Right forelimb (tissue), 1 donor: Measurements from ENCODE around the gene ST6GALNAC3.

ENCODE experiments used
- DNase-seq: peaks from one replicate; pipeline ENCODE4 v3.0.0-alpha.2; 2018

ST6GALNAC3 gene

DNA sequence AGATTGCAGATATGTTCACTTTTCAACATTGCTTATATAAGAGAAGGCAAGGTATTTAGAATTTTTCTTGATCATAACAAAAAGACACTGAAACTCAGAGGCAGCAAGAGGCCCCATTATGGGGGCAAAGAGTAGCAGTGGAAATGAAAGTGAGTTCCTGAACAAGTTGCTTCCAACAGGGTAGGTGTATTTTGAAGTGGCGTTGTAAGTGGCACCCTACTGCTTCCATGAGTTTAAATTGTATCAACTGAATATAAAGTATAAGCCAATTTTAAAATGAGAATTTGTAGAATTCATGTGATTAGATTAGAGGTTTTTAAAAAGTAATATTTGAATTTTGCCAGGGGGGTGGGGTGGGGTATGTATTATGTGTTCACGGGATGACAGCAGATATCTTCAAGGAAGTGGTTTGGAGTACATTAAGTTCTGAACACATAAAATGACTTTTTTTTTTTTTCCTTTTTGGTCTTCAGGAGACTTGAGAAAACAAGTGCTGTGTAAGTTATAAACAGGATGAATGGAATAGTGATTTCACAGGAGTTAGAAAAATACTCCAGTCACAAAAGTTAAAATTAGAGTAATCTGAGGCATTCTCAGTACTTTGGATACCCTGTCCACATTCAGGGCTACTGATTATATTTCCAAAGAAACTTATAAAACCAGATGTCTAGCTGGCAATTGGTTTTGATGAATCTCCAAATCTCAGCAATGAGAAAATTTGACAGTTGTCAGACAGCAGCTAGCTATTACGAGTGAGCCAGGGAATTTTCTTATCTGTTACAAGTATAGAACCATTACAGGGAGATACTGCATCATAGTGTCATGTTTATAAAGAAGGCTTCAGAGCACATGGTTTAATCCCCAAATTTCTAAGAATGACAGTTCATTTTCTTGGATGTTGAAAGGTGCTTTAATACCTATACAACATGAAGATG lies 182.0 kb downstream of the ST6GALNAC3 start:
- no peak for DNase-seq

GRCh38 chr1:76257823-76258222 lies 183.3 kb downstream of the ST6GALNAC3 start:
- no peak for DNase-seq

- no peak for DNase-seq
These were observed 184.7 kb downstream of the ST6GALNAC3 start for GRCh38 chr1:76259270-76259669.

GRCh38 chr1:76260279-76260678 lies 185.7 kb downstream of the ST6GALNAC3 start:
- no peak for DNase-seq

DNA sequence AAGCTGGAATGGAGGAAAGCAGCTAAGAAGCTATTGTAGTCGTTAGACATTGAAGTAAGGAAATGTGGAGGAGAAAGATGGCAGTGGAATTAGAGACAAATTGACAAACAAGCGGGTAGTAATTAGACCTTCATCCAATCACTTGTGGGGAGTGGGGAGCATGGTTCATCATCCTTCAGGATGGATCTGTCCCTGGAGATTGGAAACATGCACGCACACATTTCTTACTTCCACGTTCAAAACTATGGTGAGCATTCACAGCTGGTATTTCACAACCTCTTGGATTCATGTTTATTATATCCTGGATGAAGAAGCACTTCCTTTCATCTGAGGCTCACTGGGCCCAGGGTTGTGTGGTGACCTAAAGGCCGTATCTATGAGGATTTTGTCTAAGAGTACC lies 188.1 kb downstream of the ST6GALNAC3 start:
- DNase-seq: no peak

- no peak for DNase-seq
These were observed 190.1 kb downstream of the ST6GALNAC3 start for GRCh38 chr1:76264642-76265041.

DNA sequence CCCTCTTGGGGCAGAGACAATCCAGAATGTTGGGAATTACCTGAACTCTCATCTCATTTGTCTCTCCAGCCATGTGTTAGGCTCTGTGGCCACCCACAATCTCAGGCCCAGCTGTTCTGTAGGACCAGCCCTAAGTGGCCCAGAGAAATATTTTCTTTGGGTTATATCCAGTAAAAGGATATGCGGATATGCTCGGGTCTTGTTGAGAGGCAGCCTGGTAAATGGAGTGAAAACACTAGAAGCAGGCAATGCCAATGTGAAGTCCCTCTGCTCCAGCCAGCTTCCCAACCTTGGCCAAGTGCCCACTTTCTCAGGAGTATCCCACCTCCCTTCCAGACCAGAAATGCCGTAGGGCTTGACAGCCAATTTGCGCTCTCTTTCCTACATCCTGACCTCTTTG lies 192.2 kb downstream of the ST6GALNAC3 start:
- no peak for DNase-seq

- no peak for DNase-seq
These were observed 193.1 kb downstream of the ST6GALNAC3 start for GRCh38 chr1:76267631-76268030.

GRCh38 chr1:76268341-76268740 lies 193.8 kb downstream of the ST6GALNAC3 start:
- no peak for DNase-seq

DNA sequence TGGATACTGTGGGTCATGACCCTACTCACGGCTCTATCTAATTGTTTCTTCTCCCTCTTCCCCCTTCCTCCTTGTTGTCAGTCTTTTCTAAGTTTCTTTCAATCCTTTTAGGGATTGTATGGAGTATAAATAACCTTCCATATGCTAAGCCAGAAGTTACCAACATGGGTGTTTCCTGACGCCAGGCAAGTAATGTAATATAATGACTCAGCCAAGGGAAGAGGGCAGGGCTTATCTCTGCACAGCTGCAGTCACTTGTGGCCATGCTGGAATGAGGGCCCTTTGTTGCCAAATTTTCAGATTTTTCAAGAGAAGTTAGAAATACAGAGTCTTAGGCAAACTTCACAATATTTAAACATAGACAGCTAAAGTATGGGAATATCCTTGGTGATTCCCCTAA lies 194.6 kb downstream of the ST6GALNAC3 start:
- DNase-seq: no peak

DNA sequence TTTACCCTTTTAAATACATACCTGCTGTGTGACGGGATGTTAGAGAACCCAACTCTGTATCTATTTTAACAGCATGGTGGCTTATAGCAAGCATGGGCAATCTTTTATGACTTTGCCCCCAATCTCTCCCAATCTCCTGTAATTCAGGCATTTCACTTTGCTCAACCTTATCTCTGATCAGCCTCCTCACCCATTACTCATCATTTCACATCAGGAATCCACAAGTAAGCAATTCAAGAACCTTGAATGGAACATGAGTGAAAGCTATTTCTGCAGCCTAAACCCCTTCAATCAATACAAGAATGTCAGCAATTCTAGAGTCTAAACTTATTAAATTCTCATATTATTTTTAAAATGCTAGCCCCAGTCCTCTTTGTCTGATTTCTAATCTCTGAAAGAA lies 199.8 kb downstream of the ST6GALNAC3 start:
- DNase-seq: no peak

DNA sequence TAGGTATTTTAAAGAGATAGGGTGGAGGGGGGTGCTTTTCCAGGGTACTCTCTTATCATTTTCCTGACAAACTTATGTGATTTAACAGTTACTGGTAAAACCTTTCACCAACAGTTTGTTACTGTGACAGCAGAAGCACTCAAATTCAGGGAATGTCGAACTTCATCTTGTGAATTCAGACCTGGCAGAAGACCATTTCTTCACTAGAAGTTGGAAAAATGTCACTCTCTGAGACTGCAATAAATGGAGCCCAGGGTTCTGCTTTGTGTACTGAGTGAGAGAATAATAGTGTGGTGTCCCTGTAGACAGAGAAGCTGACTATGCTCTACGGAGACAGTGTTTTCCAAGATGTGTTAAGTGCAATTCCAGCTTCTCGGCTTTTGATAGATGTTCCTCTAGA lies 200.2 kb downstream of the ST6GALNAC3 start:
- no peak for DNase-seq

DNA sequence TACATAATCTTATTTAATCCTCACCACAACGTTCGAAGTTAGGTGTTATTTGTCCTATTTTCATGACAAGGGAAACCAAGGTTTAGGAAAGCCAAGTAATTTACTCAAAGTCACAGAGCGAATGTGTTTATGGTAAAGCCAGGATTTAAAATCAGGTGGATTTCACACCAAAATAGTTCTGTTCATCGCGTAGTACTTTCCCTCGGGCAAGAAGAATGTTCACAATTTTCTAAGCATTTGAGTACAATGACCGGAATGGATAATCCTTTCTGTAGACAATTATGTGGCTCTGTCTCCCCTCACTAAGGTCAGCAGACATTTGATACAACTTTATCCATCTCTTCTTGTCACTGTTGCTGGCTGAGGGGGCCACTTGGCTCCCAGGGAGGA lies 204.2 kb downstream of the ST6GALNAC3 start:
- no peak for DNase-seq

DNA sequence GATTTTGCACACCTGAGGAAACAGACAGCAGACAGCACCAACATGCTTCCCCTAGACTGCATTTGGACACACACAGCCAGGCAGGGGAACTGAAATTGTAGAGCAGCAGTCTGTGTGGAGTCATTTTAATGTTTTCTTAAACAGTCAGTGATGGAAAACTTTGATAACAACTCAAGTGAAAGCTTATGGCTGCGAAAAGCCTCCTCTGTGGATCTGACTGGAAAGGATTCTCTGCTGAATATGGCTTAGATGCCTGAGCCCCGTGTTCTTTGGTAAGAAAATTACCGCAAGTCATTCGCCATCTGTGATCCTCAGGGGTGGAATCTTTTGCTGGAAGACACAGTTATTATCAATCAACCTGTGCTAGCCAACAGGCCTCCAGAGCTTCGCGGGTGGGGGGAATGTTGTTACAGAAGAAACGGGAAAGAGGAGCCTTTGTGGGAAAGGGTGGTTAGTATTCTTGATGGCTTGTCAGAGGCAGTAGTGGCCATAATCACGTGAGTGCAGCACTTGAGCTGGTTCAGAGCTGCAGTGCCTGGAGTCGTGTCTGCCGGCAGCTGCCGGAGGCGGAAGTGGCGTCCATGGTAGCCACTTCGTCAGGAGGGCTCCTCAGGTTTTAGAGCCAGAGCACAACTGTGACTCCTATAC lies 204.7 kb downstream of the ST6GALNAC3 start:
- no peak for DNase-seq

DNA sequence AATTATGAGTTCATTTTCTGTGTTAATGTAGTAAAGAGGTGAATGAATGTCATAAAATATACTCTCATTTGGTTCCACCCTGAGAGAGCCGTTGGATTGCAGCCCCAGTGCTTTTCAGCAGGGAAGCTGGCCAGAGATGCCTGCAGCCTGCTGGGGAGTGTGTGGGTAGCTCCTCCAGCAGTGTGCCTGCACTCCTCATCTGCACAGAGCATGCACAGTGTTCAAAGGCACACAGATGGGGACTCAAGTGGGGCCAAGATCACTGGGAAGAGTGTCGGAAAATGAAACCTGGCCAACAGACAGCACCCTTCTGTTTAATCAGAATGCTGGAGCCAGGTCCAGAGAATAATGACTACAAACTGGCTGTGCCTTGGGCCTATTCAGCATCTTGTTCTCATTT lies 206.8 kb downstream of the ST6GALNAC3 start:
- peak; percentile 55 for DNase-seq

GRCh38 chr1:76284842-76285241 lies 210.3 kb downstream of the ST6GALNAC3 start:
- DNase-seq: no peak

- no peak for DNase-seq
These were observed 211.1 kb downstream of the ST6GALNAC3 start for GRCh38 chr1:76285578-76286135.

DNA sequence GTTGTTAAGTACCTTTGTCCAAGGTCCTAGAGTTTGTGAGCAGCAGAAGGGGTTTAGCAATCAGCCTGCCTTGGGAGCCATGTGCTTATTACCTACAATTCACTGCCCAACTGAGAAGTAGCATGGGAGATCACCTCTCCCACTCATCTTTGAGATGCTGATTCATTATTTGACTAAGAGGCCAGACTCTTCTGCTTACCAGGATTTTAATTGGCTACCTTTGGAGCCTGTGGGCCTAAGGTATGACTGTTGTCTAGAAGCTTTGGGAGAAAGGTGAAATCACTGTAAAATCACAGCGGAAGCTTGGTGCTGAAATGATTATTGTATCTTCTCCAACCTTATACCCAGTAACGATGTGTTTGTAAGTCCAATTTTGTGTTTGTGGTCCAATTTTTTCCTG lies 213.4 kb downstream of the ST6GALNAC3 start:
- no peak for DNase-seq

DNA sequence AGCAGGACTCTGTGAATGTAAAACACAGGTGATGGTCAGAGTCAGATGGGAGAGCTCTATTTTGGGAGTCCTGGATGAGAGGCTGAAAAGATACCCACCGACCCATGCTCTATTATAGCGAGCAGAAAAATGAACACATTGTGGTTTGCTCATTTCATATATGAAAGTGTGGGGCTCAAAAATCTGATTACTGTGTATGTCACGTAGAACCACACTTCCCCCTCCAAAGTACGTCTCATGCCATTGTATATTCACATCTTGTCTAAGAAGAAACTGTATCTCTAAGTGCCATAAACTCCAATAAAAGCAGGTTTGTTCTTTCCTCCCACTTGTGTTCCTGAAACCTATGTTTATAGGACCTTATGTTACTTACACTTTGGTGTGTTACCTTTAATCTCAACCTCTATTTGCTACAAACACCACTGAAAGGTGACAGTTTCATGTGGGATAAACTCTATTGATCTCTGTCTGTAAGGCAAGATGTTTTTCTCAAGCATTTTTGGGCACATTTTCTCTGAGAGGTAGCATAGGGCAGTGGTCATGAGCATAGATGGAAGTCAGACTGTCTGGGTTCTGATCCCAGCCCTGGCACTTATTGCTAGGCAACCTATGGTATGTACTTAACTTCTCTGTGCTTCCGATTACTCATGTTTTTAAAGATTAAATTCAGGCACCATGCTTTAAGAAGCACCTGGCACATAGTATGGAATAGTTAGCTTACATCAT lies 214.4 kb downstream of the ST6GALNAC3 start:
- DNase-seq: no peak

- no peak for DNase-seq
These were observed 215.1 kb downstream of the ST6GALNAC3 start for GRCh38 chr1:76289692-76290091.

DNA sequence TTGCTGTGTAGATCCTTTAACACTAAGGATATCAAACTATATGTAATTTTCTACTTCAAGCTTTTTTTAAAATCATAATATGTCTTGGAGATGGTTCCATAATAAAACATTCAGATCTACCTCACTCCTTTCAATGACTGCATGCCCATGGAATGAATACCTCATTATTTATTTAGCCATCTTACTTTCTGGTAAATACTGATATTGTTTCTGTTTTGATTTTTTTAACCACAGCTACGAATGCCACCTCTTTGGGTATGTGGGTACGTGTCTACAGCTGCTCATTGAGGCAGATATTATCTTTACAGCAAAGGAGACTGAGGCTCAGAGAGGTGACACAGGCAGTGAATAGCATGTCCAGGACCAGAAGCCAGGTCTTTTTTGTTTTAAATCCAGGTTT lies 215.7 kb downstream of the ST6GALNAC3 start:
- no peak for DNase-seq

GRCh38 chr1:76291191-76291590 lies 216.6 kb downstream of the ST6GALNAC3 start:
- no peak for DNase-seq

- no peak for DNase-seq
These were observed 217.2 kb downstream of the ST6GALNAC3 start for GRCh38 chr1:76291737-76292136.
